Activated T-helper 1 cell treated with Interleukin-2 at 50 U/mL for 16 hours (primary cell): ENCODE measurements around the gene FHIT.

Experiments
- DNase-seq: peaks from one replicate; pipeline ENCODE4 v3.0.0-alpha.2; 2020; ENCODE audit warnings: low read depth

Gene FHIT

DNA sequence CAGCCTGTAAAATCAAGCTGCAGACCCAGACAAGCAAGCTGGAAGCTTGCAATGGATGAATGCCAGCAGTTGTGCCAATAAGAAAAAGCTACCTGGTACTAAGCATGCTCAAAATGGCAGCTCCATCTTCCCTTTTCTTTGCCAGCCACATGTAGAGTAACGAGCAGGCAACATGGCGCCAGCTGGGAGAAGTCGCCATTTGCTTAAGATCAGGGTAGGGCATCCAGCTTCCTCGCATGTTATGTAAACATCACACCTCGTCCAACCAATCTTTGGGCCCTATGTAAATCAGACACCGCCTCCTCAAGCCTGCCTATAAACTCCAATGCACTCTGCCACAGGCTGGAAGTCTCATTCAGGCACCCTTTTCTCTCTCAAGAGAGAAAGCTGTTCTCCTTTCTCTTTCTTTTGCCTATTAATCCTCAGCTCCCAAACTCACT, 973.9 kb downstream of the FHIT start:
- DNase-seq: no peak

DNA sequence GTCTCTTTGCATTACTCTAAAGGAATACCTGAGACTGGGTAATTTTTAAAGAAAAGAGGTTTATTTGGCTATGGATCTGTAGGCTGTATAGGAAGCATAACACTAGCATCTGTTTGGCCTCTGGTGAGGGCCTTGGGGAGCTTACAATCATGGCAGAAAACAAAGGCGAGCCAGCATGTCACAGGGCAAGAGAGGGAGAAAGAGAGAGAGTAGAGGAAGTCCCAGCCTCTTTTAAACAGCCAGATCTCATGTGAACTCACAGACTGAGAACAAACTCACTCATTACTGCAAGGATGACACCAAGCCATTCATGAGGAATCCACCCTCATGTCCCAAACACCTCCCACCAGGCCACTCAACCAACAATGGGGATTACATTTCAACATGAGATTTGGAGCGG, 974.6 kb downstream of the FHIT start:
- no peak for DNase-seq

DNA sequence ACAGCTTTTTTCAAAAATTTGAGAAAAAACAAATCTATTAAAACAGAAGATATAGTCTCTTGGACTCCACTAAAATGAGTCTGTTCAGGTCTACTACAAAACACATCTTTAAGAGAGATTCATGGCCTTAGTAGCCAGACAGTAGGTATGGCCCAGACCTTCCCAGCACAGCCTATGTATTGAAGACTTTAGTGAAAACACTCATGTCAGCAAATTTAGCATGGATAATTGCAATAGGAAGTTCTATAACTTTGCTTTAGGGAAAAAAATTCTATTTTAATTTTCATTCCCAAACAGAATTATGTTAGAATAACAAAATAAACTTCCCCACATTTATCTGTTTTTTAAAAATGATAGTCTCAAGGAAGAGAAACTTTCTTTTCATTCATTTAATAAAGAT, 976.6 kb downstream of the FHIT start:
- DNase-seq: no peak

DNA sequence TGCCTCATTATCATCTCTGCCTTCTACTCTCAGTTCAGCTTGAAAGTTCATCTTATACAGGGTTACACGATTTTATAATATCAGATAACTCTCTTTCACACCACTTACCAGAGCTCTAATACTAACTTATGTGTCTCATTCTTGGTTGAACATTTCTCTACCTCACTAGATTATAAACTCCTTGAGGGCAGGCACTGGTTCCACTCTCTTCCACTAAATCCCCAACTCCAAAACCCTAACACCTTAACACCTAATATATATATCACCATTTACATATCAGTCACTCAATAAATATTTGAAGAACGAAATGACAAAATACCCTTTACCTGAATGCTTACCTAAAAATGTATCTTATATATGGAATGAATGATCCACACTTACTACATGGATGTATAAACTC, 977.2 kb downstream of the FHIT start:
- DNase-seq: no peak

DNA sequence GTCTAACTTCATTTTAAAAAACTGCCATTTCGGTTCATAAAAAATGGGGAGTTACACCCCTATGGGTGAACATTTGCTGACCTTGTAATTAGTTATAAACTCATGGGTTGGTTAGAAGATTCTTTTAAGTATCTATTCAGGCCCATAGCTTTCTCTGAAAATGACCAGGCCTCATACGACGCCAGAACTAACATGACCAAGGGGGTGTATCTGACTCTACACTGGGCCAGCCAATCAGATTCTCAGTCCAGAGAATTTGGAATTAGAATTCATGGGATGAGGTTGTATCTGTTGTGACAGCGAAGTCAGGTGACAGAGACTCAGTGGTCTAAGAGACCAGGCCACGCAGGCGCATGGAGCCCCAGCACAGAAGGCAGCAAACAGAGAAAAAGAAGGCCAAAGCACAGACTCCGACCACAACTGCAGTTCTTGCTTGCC, 981.4 kb downstream of the FHIT start:
- DNase-seq: no peak

DNA sequence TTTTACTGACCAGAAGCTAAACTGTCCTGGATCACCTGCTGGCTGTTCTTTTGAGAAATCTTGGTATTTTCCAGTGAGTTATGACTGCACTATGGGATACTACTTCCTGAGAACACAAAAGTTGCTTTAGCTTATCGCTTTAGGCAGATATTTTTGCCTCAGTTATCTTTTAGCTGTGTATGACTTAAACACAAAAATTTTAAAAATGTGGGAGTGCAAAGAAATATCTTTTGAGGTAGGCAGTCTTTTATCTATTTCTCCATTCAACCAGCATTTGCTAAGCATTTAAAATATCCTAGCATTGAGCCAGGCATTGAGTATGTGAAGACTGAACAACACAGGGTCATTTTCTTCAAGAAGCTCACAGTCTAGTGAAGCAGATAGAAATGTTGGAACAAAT, 981.9 kb downstream of the FHIT start:
- DNase-seq: no peak

DNA sequence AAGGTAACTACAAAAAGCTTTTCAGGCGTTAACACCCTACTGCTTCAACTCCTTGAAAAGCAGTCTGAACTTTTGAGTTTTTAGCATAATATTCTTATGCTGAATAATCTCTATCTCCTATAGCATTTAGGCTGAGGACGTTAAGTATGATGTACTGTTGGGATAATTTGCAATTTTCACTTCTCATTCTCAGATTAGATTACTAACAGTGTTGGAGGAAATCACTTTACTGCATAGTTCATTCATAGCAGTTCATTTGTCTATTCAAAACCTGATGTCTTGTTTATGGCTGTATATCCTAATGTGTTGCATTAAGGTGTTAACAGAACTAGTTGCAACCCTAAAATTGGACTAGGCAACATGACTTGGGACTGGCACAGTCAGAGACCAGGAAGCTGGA, 983.1 kb downstream of the FHIT start:
- DNase-seq: no peak

DNA sequence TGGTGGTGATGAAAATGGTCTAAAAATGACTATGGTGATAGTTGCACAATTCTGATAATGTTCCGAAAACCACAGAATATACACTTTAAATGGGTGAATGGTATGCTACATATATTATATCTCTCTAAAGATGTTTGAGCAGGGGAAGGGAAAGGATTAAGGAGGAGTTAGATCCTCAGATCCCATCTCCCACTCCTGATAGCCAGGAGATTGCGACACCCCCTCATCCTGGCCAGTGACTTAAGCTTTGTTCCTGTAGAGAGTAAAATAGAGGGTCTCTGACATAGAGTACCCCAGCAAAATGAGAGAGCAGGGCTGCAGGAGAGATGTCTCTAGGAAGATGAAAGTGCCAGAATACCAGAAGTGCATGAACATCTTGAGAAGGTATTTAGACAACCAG, 984.8 kb downstream of the FHIT start:
- DNase-seq: no peak

DNA sequence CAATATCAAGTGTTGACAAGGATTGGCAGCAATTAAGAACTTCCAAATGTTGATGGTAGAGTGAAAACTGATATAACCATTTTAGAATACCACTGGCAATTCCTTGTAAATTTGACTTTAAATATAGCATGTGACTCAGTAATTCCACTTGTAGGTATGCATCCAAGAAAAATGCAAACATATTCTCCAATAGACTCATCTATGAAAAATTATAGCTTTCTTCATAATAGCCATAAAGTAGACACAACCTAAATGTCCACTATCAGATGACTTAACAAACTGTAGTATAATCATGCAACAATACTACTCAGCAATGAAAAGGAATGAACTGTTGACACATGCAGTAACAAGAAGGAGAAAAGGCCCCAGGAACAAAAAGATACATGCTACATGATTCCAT, 988.1 kb downstream of the FHIT start:
- no peak for DNase-seq

DNA sequence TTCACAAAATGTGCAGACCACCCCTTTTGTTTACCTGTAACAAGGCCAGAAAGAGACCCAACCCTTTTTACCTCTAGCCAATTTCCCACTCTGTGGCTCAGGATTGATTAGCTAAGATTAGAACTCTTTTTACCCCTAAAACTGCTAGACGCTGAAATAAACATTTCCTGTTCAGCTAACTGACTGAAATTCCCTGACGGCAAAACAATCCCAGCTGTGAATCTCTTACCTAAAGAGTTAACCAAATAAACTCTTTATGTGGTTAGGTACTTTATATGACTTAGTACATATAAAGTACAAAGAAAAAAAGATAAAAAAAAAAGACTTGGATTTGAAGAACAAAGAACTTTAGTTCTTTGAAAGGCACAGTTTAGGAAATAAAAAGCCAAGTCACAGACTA, 988.7 kb downstream of the FHIT start:
- no peak for DNase-seq

DNA sequence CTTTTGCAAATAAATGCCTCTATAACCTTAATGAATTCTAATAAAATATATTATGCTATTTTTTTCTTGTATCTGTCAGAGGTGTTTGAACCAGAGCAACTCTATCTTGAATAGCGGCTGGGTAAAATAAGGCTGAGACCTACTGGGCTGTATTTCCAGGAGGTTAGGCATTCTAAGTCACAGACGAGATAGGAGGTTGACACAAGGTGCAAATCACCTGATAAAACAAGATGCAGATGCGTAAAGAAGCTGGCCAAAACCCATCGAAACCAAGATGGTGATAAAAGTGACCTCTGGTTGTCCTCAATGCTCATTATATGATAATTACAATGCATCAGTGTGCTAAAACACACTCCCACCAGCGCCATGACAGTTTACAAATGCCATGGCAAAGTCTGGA, 990.7 kb downstream of the FHIT start:
- no peak for DNase-seq

DNA sequence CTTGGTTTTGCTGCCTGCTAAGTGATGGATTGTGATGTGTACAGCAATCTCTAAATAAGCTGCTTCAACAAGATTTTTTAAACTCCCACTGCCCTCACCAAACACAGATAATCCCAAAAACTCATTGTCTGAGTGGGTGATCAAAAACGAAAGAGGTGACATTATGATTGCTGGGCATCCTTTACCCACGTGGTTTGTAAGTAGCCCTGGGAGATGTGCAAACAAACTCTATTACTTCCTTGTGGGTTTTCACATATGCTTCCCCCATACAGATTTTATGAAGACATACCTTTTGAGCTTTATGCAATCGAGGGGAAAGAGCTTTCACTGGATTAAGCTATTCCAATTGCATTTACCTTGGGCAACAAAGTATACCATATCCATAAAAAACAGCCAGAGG, 1000.4 kb downstream of the FHIT start:
- DNase-seq: no peak

DNA sequence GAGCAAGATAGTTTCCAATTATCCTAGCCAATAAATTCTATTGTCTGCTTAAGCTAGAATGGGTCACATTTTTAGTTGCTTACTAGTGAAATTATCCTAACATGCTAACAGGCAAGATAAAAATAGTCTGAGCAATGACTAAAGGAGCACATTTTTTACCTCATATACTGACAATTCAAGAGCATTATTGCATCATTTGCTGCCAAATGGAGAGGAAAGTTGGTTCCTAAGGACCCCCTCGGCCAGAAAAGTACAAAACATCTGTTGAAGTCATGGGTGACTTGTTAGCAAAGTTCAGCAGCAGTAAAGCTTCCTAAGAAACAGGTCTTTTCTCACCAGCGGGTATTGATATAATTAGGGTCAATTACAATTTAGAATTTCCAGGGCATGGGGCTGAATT, 1001.0 kb downstream of the FHIT start:
- no peak for DNase-seq

DNA sequence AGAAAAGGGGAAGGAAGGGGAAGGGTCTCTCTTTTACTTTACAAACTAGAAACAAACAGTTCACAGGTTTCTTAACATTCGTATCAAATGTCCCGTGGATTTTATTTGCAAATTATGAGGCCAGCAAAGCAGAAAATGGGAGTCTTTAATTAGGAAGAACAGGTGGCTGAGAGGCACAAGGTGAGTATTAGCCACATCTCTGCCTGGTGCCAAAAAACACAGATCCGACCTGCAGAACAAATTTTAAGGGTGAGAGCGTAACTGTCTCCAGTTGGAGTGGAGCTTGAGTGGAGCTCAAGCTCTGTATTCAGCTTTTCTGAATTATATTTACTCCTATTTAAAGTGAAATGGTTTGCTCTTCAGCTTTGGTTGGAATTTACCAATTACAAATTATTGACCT, 1004.9 kb downstream of the FHIT start:
- DNase-seq: no peak

DNA sequence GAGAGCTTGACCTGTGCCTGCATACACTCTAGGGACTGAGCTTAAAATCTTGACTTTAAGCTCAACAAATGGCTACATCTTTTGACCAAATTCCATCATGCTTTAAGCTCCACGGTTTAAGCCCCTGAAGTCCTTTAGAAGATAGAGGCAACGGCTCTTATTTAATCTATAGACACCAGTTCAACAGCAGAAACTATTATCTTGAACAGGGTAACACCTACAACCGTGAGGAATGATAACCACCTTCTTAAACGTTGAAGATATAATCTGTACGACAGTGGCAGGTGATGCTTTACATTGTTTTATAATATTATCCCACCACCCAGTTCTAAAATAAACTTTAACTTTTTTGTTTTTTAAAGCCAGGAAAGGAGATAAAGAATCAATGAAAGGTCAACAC, 1007.8 kb downstream of the FHIT start:
- DNase-seq: no peak

DNA sequence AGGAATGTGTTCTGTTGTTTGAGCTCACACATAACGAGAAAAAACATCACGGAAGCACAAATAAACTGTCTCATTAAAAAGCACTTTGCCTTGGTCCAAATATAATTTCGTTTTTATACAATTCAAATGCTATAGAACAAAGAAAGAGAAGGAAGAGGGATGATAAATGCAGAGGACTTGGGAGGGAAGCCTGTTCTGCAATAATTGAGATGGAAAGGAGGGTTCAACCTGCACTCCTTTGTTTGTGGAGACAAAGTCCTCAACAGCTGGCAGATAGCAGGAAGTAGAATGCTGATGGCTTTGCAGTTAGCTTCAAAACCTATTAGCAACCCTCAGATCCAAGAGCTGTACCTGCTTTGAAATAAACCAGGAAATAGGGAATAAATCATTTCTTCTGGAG, 1010.8 kb downstream of the FHIT start:
- DNase-seq: no peak

DNA sequence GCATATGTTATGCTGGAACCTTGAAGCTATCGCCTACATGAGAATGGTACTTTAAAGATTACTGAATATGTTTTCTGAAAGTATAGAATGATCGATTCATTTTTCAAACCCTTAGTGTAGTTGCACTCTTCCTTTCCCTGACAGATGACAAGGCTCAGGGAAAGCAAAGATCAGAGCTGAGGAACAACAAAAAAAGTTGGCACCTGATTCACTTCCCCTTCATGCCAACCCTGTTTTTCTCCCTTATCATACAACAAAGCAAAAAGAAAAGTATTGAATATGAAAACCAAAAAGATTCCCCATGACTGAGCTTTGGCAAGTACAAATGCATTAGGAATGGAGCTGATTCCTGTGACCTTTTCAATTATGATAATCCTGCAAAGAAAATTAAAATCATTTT, 1012.7 kb downstream of the FHIT start:
- no peak for DNase-seq

DNA sequence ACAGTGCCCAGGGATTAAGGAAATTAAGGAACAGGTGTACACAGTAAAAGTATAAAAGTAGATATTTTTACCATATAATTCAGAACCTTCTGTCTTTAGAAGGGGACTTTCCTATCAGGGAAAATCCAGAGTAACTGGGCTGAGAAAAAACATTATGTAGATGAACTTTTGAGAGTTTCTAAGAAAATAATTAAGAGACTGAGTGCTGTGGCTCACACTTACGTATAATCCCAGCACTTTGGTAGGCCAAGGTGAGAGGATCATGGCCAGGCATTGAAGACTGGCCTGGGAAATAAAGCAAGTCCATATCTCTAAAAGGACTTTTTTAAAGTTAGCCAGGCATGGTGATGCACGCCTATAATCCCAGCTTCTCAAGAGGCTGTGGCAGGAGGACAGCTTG, 1021.8 kb downstream of the FHIT start:
- DNase-seq: no peak

DNA sequence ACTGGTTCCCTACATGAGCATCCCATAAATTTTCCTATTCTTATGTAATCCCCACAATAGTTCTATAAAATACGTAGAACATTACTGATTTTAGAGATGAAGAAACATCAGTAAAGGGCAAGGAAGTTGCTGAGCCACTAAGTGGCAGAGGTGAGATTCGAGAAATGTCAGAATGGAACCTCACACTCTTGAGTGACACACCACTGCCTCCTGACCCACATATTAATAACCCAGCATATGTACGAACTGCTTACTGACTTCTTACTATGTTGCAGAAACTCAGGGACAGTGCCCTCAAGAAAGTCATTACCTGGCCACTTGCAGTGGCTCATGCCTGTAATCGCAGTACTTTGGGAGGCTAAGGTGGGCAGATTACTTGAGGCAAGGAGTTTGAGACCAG, 1022.4 kb downstream of the FHIT start:
- DNase-seq: no peak

DNA sequence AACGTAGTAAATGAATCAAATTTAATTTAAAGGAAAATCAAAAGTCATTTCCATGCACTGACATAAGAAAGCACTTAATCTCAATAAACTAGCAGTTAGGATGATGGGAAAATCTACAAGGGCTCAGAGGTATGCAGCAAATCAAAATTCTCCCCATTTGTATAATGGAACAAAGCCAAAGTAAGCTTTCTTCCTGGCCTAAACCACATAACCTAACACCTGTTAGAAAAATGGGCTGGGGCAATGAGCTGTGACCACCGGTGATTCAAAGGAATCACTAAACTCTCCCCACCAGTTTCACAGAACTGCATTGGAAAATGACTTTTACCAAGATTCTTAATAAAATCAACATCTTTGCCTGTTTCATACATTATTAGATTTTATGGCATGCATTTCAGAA, 1024.3 kb downstream of the FHIT start:
- no peak for DNase-seq

DNA sequence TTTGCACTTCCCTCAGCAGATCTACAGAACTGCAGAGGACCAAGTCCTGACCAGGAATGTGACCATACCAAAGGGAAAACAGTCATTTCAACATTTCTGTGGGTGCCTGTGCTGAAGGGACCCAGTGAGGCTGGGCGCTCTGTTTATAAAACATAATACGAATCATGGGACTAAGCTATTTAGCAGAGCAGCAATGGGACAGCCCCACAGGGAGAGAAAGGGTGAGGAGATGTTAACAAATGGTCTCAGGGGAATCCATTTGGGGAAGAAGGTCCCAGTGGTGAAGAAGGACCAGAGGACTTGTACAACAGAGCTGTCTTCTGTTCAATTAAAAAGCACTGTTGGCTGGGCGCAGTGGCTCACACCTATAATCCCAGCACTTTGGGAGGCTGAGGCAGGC, 1025.4 kb downstream of the FHIT start:
- DNase-seq: no peak

DNA sequence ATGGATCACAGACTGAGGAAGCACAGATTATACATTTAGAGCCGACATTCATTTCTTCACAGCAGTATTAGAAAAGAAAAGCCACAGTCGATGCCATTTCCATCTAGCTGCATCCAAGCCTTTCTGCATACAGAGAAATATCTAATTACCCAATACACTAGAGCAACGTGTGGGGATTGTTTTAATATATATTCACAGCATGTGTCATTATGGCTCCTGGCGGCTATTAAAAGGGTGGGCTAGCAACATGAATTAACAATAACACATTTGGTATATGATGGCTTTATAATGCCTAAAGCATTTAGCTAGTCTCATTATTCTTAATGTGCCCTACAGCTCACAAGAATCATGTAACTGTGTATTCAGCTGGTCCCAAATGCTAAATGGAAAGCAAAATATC, 1030.5 kb downstream of the FHIT start:
- no peak for DNase-seq

DNA sequence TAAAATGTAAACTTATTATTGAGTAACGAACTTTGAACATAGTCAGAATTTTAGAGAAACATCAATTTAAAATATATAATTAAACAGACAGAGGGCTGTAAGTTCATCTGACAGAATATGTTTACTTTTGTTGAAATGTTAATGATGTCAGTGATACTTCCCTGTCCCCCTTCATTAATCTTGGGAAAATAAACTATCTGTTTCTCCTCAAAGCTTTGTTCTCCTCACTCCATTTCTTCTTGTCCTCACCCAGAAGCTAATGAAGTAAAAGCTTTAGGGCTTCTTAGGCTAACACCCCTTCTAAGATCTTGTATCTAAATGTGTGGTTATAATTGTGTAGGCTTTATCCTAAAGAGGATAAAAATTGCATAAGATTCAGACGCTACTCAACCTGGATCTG, 1031.8 kb downstream of the FHIT start:
- no peak for DNase-seq

DNA sequence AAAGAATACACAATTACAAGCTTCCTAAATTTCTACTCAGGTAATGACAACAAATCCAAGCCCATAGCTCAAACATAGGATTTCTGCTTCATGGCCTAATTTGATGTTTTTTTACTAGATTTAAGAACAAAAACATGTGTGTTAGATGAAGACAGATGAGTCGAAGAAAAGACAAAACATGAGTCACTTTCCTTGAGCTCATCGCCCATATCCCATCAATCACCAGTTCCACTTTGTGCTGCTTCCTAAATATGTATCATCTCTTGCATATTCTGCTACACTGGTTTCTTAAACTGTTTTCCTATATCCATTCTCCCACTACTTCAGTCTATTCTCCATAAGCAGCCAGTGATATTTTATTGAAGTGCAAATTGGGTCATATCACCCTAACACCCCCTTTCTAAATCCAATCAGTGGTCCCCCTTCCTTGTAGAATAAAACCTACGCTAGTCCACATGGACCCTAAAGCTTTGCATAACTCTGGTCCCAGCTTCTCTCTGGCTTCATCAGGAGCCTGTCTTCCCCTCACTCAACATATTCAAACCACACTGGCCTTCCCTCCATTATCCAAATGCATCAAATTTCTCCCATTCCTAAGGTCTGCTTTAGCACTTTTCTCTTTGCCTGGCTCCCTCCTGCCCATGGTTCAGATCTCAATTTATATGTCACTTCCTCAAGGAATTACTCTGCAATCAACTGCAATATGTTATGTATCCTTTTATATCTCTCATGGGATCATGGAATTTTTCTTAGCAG, 1033.9 kb downstream of the FHIT start:
- DNase-seq: no peak
